K562 (cell line): ENCODE results near the gene SMIM13. TPM values are rescaled to one million over a fixed set of nuclear protein-coding genes. Genes with fewer than 3 reads are reported as not detected.
A peak's percentile ranks its signal among the peaks of the same experiment; 100 is the strongest.

Source experiments
- AFF4 ChIP-seq: sonication (generic); formaldehyde crosslinking; IDR thresholded peaks from 2 replicates; pipeline ENCODE4 v1.8.0; 2023; ENCODE audit warnings: mild to moderate bottlenecking, missing genetic modification reagents
- CEBPG ChIP-seq, 3 experiments: fragments of 200-800 bp in 1 of 3; sonication (Bioruptor generic) in 1 of 3; sonication (generic) in 1 of 3; formaldehyde crosslinking in 1 of 3; IDR thresholded peaks in 2 of 3; conservative IDR thresholded peaks in 1 of 3; 2 replicates each; pipeline versions ENCODE4 v1.6.1 to v1.8.0; 2016 to 2022; ENCODE audit warnings: missing compliant biosample characterization in 2 of 3, missing genetic modification characterization in 2 of 3, mild to moderate bottlenecking in 1 of 3, missing genetic modification reagents in 1 of 3
- CTCFL ChIP-seq: IDR thresholded peaks from 2 replicates; pipeline ENCODE4 v1.6.1; 2011; ENCODE audit warnings: borderline replicate concordance, low read depth, mild to moderate bottlenecking, moderate library complexity, low read length; ENCODE audit not compliant: insufficient read depth, poor library complexity, severe bottlenecking
- FOXJ3 ChIP-seq: sonication (generic); formaldehyde crosslinking; IDR thresholded peaks from 2 replicates; pipeline ENCODE4 v1.4.0; 2020; ENCODE audit warnings: mild to moderate bottlenecking, missing genetic modification reagents
- GATAD2B ChIP-seq: fragments of 450-650 bp; IDR thresholded peaks from 2 replicates; pipeline ENCODE4 v1.6.1; 2017; ENCODE audit warnings: mild to moderate bottlenecking, borderline replicate concordance
- HNRNPK ChIP-seq: fragments of 200-400 bp; formaldehyde crosslinking; IDR thresholded peaks from one replicate; pipeline ENCODE4 v1.6.1; 2018; ENCODE audit warnings: mild to moderate bottlenecking, low read depth, low read length; ENCODE audit not compliant: poor library complexity, severe bottlenecking
- MBD1 ChIP-seq: fragments of 250-450 bp; sonication (Bioruptor Pico); IDR thresholded peaks from 2 replicates; pipeline ENCODE4 v1.8.0; 2022; ENCODE audit warnings: inconsistent platforms
- MYC ChIP-seq, 2 experiments: fragments of 250-450 bp in 1 of 2; sonication (Bioruptor Pico) in 1 of 2; IDR thresholded peaks; 2 replicates each; pipeline versions ENCODE4 v1.5.1 to v1.6.1; 2012 to 2021; ENCODE audit warnings: low read depth in 2 of 2, borderline replicate concordance in 1 of 2, improper control_type of control experiment in 1 of 2, low read length in 1 of 2, mild to moderate bottlenecking in 1 of 2, moderate library complexity in 1 of 2
- NCOA2 ChIP-seq, 2 experiments: fragments of 450-650 bp; IDR thresholded peaks; 2 replicates each; pipeline ENCODE4 v1.6.1; 2018; ENCODE audit warnings: mild to moderate bottlenecking in 2 of 2, moderate library complexity in 1 of 2; ENCODE audit not compliant: partially characterized antibody in 2 of 2
- SREBF2 ChIP-seq: sonication (generic); formaldehyde crosslinking; IDR thresholded peaks from 2 replicates; pipeline ENCODE4 v1.4.0; 2020; ENCODE audit warnings: mild to moderate bottlenecking, missing genetic modification reagents
- SRF ChIP-seq, 2 experiments: fragments of 250-450, 450-650 bp in 1 of 2; sonication (Bioruptor Pico) in 1 of 2; sonication (generic) in 1 of 2; formaldehyde crosslinking; IDR thresholded peaks; 2 replicates each; pipeline versions ENCODE4 v1.5.0 to v1.5.1; 2020 to 2022; ENCODE audit warnings: mild to moderate bottlenecking in 1 of 2, missing genetic modification reagents in 1 of 2
- TAF9B ChIP-seq: fragments of 450-650 bp; IDR thresholded peaks from 2 replicates; pipeline ENCODE4 v1.6.1; 2018; ENCODE audit warnings: mild to moderate bottlenecking; ENCODE audit not compliant: partially characterized antibody
- THAP12 ChIP-seq: fragments of 250-450 bp; sonication (Bioruptor Pico); IDR thresholded peaks from 2 replicates; pipeline ENCODE4 v1.9.0; 2021; ENCODE audit warnings: mild to moderate bottlenecking, inconsistent platforms
- ZNF436 ChIP-seq: fragments of 250-450, 450-650 bp; sonication (Bioruptor Pico); formaldehyde crosslinking; IDR thresholded peaks from 2 replicates; pipeline ENCODE4 v1.7.0; 2020; ENCODE audit warnings: mild to moderate bottlenecking
- ZNF696 ChIP-seq: fragments of 250-450 bp; sonication (Bioruptor Pico); conservative IDR thresholded peaks from 2 replicates; pipeline ENCODE4 v1.4.0; 2020; ENCODE audit warnings: mild to moderate bottlenecking, moderate library complexity
- polyA plus RNA-seq, 8 experiments: library from polyadenylated mRNA; depleted of rRNA in 4 of 8; stranded (reverse) in 5 of 8; unstranded in 3 of 8; fragments of >200 nt; fragmentation: Nextera tagmentation in 2 of 8; fragmentation: Illumina TruSeq in 1 of 8; extraction: Ambion mirVana in 2 of 8; extraction: Trizol in 1 of 8; gene quantifications; 2 replicates each; pipeline versions ENCODE4 v1.2.1 to v1.2.3, GENCODE V29; 2011 to 2014; ENCODE audit warnings: inconsistent platforms in 1 of 8, missing spikeins in 1 of 8
- total RNA-seq, 7 experiments: library from RNA; depleted of rRNA in 6 of 7; stranded (reverse); fragments of >200 nt in 6 of 7; fragmentation: Illumina TruSeq in 2 of 7; extraction: Trizol in 2 of 7; gene quantifications; 2 replicates each; pipeline versions ENCODE4 v1.2.1 to v1.2.3, GENCODE V29; 2011 to 2021; ENCODE audit warnings: low replicate concordance in 1 of 7

The SMIM13 gene
- total and polyA plus RNA-seq, 9 of the 15 experiments (the other 6 are each of a cell fraction or from before 2014, with no cell fraction given) = 5.5 to 24.8 (median 11.7) TPM

- TF ChIP-seq MBD1 (CRISPR knock-in tag) (peak; percentile 97; the same call in 1 of the 2 replicates), ZNF436 (CRISPR knock-in tag) (no peak), THAP12 (CRISPR knock-in tag) (no peak), FOXJ3 (CRISPR knock-in tag) (no peak), SREBF2 (CRISPR knock-in tag) (no peak), HNRNPK (no peak), SRF (CRISPR knock-in tag; IDR thresholded peaks at IDR 0.05) (no peak), ZNF696 (CRISPR knock-in tag) (no peak), MYC (IDR thresholded peaks at IDR 0.05; ENCODE audit: low read depth, low read length) (0 out of 2 replicates have a peak, but pooled peaks have one; percentile 42), MYC (CRISPR knock-in tag; IDR thresholded peaks at IDR 0.05; ENCODE audit: borderline replicate concordance, low read depth) (no peak), AFF4 (CRISPR knock-in tag) (no peak), GATAD2B (peak; percentile 85), CTCFL (peak; percentile 88), CEBPG (CRISPR knock-in tag; IDR thresholded peaks at IDR 0.05) (no peak), CEBPG (tag; conservative IDR thresholded peaks at IDR 0.05 in 1 of 2, IDR thresholded peaks at IDR 0.05 in 1 of 2) (no peak), NCOA2 (IDR thresholded peaks at IDR 0.05; ENCODE audit: partially characterized antibody in 2 of 2) (no peak), TAF9B (no peak)
Observed at GRCh38 chr6:11043961-11044711, 49.5 kb upstream of the SMIM13 start, which contains the start of gene ELOVL2 (continued).
